Limb (tissue), 2 donors: ENCODE data around the gene PDE10A.
A peak's percentile ranks its signal among the peaks of the same experiment; 100 is the strongest.

Experiments
- DNase-seq, 2 donors: peaks; one replicate each; pipeline ENCODE4 v3.0.0-alpha.2; 2016; ENCODE audit errors: extremely low spot score in 2 of 2

The PDE10A gene

DNA sequence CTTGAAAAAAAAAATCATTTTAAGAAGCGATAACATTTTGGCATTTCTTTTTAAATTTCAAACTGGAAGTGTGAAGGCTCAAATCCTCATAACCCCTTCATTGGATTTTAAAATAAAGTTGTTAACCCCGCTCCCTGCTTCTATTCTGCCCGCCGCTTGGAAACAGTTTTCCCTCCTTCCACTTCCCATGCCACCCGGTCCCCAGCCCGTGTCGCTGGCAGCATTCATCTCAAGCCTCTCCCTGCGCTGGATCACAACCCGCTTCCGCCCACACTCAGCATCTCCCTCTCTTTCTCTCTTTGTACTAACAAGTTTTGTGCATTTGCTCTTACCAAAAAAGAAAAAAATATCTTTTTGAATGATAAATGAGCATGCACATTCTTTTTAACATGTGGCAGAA lies 15.4 kb upstream of the PDE10A start:
- no peak for DNase-seq

DNA sequence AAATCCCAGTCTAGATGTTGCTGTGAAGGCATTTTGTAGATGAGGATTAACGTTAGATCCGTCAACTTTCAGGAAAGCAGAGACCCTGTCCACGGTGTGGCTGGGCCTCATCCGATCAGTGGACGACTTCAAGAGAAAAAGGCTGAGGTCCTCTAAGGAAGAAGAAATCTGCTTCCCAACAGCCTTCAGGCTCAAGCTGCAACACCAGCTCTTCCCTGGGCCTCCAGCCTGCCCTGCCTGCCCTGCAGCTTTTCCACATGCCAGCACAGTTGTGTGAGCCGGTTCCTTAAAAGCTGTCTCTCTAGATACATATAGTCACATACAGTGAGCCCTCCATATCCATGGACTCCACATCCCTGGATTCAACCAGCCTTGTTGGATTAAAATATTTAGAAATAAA lies 14.1 kb upstream of the PDE10A start:
- no peak for DNase-seq

DNA sequence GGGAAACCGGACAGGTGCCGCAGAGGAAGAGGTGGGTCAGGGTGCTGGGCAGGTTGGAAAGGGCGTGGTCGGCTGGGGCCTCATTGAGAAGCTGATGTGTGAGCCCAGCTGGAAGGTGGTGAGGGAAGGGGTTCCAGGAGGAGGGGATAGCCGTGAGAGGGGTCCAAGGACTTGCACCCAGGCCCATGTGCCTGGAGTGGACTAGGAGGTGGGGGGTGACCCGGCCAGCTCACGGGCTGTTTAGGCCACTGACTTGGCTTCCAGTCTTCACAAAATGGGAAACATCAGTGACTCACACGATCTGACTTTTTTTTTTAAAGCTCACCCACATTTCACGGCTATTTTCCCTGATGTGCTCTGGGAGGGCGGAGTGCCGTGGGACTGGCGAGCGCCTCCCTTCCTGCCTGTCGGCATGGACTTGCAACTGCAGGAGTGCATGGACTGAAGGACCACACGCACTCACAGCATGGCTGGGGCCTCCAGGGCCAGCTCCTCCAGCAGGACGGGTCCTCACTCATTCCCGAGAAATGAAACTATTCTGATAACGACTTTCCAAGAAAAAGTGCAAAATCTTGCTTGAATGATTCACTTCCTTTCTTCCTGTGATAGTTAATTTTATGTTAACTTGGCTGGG lies 13.5 kb upstream of the PDE10A start:
- no peak for DNase-seq

DNA sequence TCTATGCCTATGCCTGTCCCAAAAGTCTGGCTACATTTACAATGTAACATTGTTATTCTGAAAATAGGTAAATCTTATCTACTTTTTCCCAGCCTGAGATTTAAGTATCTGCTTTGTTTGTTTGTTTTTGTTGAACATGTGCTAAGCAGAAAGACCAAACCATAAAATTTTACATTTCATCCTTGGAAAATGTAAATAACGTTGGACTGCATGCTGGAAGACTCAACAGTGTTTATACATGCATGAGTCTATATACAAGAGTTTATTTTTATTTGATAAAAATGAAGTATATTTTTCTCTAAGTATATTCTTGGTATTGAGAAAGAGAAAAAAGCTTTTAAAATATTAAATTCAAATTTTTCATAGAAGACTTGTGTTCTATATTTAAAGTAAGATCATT lies 12.1 kb upstream of the PDE10A start:
- DNase-seq = no peak

DNA sequence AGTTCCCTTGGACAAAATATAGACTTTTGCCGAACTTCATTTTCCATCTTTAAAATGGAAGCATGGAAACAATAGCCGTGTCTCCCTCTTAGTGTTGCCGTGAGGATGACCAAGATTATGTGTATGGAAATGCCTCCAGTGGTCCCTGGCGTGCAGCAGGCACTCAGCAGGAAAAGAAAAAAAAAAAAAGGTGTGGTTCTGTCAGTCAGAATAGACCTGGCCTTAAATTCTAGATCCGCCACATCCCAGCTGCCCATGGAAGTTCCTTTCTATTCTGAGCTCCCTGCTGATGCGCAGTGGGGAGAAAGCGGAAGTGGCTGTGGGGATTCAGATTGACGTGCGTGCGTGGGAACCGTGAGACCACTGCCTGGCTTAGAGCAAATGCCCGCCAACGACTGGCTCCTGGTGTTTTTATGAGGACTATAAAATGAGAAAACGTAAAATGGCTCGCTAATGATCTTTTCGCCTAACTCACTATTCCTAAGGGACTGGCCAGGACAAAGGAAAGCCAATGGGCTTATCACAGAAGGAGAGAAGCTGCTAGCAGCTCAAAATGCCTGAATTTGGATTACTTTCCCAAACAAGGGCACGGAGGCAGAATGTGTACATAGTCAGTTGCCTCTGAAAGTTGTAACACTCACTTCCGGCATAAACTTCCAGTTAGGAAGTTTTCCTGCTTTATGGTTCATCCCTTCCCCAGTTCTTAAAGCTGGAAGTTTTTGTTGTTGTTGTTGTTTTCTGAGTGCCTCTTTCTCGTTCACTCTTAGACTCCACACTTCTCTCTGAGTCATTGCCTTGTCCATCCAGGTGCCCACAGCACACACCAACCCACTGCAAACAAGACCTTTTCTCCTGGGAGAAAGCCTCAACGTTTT lies 11.4 kb upstream of the PDE10A start:
- no peak for DNase-seq

DNA sequence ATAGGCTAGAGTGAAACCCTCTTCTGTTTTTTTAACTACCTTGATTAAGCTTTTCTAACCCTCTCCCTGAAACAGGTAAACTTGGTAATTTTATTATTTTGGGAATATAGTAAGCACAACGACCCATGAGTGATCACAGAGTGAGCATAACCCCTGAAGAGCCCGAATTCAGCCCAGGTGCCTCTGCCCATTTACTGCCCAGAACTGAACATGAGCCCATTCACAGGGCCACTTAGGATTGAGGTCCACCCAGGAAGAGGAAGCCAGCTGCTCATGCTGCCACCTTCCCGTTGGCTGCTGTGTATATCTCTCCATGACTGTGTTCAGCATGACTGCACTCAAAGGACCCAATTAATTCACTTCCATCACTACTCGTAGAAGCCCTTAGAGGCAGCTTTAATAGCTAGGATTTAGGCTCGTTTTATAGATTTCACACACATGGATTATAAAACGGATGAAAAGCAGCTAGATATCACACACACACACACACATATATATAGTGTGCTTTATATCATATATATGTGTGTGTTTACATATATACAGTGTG lies 8.3 kb upstream of the PDE10A start:
- no peak for DNase-seq

DNA sequence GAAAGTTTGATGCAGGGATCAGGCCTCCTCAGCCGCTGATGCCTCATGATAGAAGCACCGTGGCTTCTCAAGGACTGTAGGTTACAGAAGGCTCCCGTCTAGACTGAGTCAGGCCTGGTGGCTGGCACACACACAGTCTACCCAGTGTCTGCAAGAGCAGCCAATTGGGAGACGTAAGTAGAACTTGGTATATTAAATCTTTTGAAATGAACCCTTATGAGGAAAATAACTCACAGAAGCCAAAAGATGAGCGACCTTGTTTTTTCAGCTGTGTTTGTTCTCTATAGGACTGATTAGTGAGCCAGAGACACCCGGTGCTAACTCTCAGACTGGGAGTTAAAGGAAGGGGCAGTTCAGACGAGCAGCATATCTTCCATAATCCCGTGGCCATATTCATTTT lies 5.9 kb upstream of the PDE10A start:
- no peak for DNase-seq

DNA sequence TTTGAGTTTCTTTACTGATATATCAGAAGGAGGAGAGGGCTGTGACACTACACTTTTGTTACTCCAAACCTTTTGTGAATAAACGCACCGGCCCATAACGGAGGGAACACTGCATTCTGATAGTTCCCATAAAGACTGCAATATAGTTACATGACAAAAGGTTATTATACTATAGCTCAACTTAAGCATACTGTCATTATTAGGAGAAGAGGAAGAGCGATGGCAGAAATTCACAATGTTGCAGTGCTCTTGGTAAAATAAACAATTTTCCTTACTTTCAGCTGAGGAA lies 2.3 kb upstream of the PDE10A start:
- no peak for DNase-seq

DNA sequence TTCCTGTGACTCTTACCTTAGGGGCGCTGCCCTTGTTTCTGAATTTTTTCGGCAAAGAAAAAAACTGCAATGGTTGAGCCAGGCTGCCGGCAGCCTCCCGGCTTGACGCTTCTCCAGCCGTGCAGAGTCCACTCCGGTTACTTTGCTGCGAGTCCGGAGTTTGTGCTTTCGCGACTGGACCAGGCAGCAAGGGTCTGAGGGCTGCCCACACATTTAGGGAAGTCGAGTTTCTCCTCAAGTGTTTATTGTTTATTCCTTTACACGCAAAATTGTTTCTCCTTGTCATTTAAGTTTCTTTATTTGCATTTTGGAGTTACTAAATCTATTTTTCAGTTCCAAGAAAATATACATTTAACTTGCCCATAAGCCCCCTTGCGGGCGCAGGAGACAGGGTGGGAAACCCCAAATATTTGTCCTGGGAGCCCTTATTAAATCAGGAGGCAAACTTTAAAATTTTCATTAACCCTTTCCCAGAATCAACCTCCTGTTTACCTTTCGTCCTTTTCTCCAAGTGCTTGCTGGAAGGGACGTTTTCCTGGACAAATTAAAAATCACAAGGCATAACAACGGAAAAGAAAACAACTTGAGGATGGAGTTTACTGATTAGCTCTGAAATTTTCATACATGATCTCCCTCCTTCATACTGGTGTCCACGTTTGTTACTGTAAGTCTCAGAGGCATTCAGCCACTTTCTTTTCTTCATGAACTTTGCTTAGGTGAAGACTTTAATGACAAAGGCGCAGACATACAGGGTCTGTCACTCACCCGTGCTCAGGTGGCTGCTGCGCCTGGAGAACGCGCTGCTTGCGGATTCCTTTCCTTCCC lies 1.7 kb upstream of the PDE10A start:
- DNase-seq = peak in 1 of 2 donors; percentile 47

DNA sequence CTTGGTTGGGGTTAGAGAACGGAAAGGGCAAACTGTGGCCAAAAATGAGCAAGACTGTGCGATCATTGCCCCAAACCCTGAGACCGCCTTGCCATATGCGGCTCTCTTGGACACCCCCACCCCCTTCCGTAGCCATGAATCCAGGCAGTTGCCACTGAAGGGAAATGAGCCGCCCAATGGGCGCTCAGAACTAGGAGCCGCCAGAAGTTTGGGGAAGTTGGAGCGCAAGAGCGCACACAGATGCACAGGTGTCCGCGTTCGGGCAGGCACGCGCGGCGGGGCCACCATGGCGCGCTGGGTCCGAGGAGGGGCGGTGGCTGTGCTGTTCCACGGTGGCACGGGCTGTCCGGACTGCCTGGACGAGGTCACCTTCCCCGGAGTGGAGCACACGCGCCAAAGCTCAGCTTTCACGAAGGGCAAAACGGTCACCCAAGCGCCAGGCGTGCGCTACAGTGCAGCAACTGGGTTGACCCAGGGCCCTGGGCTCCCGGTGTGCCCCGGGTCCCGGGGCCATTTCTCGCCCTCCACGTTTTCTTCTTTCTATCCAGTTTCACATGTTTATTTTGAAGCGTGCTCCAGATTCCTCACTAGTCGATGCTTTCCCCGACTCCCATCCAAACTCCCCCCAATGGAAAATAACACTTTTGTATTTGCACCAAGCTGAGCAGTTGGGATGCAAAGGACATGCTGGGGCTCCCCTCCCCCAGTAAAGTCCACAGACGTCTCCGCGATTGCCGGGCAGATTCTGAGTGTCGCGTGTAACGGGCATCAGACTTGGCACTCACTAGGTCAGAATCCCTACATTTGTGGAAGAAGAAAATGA lies 906 bp upstream of the PDE10A start:
- DNase-seq = peak in 1 of 2 donors; percentile 56

DNA sequence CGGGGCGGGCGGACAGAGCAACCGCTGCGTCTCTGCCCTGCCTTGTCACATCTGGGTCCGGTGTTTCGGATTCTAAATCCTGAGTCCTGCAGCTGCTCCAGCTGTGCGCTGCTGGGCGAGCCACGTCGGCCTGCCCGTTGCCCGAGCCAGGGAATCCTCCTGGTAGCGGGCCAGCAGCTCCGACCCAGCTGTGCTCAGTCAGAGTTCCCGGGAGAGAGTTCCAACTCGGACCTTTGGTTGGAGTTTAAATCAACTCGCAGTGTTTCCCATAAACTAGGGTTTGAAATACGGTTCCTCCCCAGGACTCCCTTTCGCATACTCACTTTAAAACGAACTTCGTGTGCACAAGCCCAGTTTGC lies 315 bp upstream of the PDE10A start:
- peak in 1 of 2 donors; percentile 74 for DNase-seq

DNA sequence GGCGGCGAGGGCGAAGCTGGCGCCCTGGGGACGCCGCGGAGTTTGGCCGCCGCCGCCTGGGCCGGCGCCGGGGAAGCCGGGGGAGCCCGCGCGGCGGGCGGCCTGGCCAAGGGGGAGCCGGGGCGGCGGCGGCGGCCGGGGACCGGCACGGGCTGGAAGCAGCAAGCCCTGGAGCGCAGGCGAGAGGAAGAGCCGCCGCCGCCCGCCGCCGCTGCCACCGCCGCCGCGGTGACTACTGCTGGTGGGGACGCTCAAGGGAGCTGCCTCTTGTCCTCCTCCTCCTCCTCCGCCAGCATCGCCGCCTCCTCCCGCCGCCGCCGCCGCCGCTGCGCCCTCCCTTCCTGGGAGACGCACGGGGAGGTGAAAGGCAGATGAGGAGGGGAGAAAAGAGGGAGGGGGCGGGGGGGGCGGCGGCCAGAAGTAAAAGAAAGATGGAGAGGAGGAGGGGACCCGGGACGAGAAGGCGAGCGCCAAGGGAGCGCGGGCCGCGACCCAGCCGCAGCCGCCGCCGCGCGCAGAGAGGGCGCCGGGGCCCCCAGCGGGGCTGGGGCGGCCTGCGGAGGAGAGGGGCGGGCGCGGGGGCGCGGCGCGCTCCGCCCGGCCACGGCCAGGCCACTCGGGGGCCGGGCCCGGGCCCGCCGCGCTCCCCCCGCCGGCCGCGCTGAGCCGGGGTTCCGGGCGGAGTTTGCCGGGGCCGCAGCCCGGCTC lies 846 bp downstream of the PDE10A start:
- DNase-seq = peak in 1 of 2 donors; percentile 80

DNA sequence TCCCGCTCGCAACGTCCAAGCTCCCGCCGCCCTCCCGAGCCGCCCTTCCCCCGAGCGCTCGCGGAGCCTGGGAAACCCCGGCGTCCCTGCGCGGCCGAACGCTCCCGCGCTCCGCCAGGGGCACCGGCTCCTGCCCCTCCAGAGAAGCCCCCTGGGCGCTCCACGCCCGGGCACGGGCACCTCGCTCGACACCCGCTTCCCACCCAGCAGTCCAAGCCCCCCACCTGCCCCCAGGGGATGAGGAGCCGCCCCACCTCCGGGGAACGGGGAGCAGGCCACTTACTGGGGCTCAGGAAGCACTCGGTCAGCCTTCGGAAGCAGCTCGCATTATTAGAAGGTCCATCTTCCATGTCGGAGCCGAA lies 1.4 kb downstream of the PDE10A start:
- DNase-seq = peak in 1 of 2 donors; percentile 66

DNA sequence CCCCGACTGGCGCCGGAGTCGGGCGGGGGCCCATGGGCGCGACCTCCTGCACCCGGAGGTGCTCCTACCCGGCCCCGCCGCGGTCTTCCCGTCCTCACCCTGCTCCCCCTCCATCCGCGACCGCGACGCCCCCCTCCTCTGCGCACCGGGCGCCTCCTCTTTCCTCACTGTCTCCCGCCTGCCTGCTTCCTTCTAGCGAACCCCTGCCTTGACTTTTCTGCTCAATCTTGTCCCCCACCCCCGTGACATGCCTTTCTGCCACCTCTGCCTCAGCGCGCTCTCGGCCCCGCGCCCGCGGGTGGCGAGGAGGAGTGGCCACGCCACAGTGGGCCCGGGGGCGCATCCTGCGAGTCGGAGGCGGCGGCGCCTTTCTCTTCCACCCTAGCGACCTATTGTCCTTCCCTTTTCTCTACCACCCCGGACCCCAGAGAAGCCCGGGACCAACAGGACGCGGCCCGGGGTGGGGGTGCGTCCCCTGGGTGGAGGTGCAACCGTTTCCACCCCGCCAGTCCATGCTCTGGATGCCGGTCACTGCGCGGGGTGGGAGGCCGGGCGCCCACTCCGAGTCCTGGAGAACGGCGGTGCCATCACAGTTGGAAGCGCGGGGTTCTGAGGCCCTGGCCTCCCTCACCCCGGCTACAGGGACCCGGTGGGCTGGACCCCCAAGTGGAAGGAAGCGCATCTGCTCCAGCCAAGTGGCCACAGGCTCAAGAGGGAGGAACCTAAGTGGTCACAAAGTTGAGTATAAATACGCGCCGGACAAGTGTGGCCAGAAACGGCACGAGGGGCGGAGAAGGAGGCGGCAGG lies 2.0 kb downstream of the PDE10A start:
- DNase-seq = peak in 1 of 2 donors; percentile 71

DNA sequence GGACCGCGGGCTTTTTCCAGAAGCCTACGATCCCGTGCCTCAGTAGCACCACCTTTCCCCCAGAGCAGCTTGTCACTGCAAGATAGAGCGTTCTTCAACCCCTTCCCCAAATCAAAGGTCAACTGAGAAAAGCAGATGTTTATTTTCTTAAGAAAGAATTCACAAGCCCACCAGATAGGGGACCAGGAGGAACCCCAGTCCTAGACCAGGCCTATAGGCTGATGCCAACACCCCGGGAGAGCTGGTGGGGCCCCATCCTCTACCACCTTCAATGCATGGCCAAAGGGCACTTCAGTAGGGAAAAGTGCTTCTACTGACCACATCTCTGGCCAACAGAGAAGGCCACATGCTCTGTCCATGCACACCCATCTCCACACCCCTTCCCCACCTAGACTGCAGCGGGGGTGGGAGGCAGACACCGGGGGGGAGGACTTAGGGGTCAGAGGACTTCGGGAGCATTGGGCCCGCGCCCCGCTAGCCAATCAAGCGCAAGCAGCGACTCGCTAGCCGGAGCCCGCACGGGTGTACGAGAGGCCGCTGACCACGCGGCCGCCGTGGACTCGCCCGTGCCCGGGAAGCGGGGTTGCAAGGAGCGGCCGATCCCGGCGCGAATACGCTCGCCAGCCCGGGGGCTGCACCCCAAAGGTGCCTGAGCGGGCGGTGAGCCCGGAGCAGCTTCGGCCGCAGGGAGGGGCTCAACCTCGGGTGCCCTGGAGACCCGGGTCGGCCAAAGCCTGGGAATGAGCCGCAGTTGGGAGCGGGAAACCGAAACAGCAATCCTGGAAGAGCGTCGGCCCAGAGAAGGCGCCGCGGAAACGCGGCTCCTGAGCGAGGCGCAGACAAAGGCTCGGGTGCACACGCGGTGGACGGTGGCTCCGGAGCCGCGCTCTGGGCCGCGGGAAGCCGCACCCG lies 2.8 kb downstream of the PDE10A start:
- DNase-seq = peak in 1 of 2 donors; percentile 65

DNA sequence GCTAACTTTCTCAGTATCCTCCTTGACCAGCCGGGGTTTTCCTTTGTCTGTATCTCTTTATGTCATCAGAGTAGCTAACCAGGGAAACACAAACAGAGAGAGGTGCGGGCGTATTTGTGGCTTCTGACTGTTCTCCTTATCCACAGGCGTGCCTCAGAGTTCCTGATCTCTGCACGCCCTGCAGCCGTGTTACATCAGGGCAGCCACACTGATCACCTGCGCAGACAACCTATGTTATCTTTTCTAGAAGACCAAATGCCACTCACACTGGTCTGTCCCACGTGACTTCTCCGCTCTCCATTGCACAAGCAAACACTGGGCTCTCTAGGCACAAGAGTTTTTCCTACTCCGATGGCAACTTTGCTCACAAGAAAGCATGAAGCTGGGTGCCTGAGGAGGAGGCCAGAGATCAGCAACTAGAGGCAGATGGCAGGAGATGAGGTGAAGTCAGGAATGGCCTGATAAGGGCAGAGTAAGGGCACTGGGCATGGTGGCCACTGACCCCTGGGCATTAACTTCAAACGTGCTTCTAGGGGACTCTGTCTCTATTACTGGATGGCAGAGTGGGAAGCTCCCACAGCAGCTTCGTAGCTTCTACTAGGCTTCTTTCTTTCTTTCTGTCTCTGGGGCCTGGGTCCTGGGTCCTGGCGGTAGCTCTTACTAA lies 4.5 kb downstream of the PDE10A start:
- no peak for DNase-seq

DNA sequence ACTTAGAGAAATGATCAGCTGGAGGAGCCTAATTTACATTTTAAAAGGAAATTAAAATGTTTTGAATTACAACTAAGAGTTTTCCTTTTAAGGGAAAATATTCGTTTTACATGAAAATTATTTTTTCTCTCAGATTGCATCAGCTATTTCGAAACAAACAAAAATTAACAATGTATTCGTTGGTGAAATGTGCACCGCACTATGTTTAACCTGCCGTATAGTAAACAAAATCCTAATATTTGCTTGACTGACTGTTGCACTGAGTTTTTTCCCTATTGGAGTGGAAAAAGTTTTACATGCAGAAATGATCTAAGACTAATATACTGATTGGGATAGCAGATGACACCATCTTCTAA lies 5.7 kb downstream of the PDE10A start:
- no peak for DNase-seq

DNA sequence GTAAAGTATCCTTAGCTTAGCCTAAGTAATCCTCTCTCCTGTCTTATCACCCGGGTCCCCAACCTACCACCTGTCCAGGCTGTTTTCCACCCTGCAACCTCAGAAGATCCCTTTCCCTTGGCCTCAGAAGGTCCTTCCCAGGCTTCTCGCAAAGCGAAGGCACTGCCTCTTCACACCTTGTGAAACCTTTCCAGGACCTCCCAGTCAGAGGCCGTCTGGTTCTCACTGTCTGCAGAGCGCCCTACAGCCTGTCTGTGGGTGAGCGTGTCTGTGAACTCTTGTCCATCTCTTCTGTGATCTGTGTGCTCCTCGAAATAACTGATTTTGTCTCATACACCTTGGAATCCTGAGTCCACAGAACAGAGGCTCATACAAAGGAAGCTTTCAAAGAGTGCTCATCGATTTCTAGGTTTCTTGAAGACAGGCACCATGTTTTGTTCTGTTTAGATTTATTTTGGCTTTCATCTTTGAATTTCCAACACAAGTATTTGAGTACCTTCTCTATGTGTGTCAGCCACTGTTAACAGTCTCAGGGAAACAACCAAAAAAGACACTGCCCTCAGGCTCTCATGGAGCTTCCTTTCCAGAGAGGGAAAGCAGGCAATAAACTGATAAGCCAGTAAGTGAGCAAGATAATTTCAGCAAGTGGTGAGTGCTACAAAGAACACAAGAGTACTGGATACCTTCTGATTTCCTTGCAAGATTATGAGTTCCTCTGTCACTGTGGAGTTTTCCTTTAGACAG lies 6.3 kb downstream of the PDE10A start:
- DNase-seq = no peak
